ELF-1 (cell line): Measurements from ENCODE around the gene RUBCNL.
A peak's percentile ranks its signal among the peaks of the same experiment; 100 is the strongest.

ENCODE experiments used
- DNase-seq: peaks from one replicate; pipeline ENCODE4 v3.0.0-alpha.2; 2016; ENCODE audit warnings: low read depth, low spot score

RUBCNL gene

GRCh38 chr13:46340631-46341111 lies 46.4 kb downstream of the RUBCNL start:
- no peak for DNase-seq

DNA sequence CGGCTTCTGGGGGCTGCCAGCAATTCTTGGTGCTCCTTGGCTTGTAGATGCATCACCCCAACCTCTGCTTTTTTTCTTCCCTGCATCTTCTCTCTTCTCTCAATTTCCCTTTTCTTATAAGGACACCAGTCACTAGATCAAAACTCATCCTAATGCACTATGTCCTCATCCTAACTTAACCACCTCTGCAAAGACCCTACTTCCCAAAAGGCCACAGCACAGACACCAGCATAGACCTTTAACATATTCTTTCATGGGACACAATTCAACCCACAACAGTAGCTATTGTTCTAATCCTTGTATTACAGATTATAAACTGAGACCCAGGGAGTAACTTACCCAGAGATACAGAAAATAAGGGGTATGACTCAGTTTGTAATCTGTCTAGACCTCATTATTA lies 47.0 kb downstream of the RUBCNL start:
- DNase-seq: no peak

DNA sequence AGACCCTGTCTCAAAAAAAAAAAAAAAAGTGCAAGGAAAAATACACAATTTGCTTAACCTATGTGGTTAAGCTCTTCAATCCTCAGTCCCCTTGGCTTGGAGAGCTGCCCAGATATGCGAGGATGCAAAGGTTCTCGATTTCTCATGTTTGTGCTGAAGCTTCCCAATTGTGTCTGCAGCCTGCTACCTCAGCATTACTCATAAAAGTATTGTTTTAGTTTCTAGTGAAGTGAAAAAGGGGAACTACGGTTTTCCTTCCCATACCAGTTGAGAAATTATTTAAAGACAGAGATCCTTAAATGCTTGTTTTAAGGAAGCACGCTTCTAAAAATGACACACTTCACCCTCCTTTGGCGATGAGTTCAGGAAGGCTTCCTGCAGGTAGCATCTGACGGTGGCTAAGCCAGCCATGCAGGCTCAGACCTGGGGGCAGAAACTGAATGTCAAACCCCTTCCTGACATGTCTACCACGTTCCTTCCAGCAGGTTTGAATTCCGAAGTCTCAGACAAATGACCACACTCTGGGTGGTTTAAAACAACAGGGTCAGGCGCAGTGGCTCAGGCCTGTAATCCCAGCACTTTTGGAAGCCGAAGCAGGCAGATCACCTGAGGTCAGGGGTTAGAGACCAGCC lies 47.9 kb downstream of the RUBCNL start:
- no peak for DNase-seq

GRCh38 chr13:46337700-46338099 lies 49.4 kb downstream of the RUBCNL start:
- DNase-seq: no peak

GRCh38 chr13:46334035-46334822 lies 52.8 kb downstream of the RUBCNL start:
- DNase-seq: no peak

GRCh38 chr13:46332772-46333171 lies 54.3 kb downstream of the RUBCNL start:
- no peak for DNase-seq

DNA sequence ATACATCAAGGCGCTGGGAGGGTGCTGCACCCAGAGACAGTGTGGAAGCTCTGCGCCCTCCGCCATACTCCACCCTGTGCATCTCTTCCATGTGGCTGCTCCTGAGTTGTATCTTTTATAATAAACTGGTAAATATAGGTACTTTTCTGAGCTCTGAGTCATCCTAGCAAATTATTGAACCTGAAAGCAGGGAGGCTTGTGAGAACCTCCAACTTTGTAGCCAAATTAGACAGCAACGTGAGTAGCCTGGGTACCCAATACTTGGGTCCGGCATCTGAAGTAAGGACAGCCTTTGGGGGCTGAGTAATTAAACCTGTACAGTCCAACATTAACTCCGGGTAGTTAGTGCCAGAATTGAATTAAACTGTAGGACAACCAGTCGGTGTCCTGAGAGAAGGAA lies 57.4 kb downstream of the RUBCNL start:
- DNase-seq: no peak

- no peak for DNase-seq
These were observed 59.8 kb downstream of the RUBCNL start for GRCh38 chr13:46327246-46327645.

GRCh38 chr13:46324976-46325375 lies 62.1 kb downstream of the RUBCNL start:
- no peak for DNase-seq

DNA sequence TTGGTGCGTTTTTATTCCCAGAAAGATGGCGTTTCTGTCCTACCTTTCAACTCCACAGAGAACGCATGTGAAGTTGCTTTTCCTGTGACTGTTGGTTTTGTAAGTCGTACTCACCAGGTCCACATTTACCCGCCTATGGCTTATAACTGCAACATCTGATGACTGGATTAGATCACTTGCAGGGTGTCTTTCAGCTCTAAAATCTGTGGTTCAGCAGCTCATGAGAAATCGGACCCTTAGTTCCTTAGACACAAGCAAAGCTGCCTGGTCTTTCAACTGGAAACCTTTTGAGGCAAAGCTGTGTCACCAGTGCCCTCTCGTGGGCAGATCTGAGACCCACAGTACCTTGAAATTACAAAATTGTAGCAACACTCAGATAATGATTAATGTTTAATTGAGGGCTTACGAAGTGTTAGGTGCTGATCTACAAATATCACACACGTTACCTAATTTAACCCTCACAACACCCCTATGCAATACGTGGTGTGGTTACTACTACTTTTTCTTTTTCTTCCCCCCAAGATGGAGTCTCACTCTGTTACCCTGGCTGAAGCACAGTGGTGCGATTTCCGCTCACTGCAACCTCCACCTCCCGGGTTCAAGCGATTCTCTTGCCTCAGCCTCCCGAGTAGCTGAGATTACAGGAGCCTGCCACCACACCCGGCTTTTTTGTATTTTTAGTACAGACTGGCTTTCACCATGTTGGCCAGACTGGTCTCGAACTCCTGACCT lies 65.4 kb downstream of the RUBCNL start:
- DNase-seq: peak; percentile 57

GRCh38 chr13:46320821-46321220 lies 66.2 kb downstream of the RUBCNL start:
- no peak for DNase-seq

DNA sequence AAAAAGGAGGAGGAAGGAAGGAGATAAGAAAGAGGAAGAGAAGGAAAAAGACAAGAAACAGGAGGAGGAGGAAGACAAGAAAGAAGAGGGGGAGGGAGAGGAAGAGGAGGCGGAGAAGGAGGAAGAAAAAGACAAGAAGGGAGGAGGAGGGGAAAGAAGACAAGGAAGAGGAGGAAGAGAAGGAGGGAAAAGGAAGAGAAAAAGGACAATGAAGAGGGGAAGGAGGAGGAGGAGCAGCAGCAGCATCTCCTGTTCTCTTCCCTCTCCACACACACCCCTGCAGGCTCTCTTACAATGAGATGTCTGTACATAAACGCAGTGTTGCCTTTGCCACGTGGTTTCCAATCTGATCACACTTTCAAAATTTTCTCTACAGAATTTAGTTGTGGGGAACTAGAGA lies 66.6 kb downstream of the RUBCNL start:
- DNase-seq: no peak

GRCh38 chr13:46318986-46319385 lies 68.1 kb downstream of the RUBCNL start:
- no peak for DNase-seq

DNA sequence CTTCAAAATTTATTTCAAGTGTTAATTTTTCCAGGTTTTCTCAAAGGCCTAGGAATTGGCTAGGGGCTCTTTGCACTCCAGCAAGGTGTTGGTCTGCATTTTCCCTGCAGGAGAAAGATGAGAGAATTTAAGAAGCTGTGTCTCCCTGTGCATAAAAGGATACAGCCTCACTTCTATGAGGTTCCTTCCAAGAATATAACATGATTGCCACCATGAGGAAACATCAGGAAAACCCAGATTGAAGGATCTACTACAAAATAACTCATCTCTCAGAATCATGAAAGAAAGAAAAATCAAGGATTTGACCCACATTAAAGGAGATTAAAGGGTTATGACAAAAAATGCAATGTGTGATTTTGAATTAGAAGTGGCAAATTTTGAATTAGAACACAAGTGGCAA lies 69.9 kb downstream of the RUBCNL start:
- DNase-seq: no peak

DNA sequence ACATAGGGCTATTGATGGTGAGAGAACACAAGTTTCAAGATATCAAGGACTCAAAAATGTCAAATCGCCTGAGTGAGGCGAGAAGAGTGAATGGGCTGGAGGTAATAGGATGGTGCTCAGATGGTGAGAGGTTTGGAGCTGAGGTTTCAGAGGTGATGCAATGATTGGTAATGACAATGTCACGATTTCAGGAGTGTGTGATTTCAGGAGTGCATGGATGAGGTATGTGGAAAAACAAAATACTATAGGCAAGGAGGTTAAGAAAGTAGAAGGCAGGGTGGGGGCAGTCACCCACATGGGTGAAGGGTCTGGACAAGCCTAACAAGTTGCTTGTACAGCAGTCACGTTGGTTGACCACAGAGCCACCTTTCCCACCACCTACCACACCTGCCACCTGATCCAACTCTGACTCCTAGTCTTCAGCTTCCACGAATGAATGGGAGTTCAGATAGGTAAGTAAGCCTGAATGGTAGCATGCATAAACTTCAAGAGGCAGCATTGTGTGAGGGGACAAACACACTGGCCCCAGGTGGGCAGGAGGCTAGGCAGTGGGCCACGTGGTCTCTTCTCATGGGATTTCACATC lies 71.5 kb downstream of the RUBCNL start:
- DNase-seq: no peak

DNA sequence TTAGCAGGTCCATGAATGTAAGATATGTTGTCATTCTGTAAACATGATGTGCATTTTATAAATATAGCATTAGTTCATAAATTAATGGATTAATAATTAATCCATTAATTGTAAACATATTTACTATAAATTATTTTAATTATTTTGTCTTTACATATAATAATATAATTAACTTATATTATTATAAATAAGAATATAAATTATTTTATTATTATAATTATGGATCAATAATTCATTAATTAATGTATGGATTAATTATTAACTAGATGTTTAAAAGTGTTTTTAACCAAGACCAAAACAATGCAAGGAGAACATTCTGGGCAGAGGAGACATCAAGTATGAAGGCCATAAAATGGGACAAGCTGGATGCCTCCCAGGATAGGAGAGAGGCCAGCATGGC lies 72.0 kb downstream of the RUBCNL start:
- DNase-seq: no peak

DNA sequence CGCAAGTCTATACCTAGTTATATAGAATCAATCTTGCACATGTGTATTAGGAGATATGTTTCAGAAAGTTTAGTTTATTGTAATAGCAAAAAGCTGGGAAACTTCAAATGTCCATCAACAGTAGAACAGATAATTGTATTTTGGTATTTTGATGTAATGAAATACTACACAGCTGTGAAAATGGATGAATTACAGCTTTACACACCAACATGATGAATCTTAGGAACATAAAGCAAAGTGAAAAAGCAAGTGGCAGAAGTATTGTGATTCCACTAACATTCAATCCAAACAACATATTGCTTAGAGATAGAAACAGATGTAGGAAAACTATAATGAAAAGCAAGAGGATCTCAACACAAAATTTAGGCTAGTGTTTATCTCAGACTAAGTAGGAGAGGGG lies 72.5 kb downstream of the RUBCNL start:
- DNase-seq: no peak

DNA sequence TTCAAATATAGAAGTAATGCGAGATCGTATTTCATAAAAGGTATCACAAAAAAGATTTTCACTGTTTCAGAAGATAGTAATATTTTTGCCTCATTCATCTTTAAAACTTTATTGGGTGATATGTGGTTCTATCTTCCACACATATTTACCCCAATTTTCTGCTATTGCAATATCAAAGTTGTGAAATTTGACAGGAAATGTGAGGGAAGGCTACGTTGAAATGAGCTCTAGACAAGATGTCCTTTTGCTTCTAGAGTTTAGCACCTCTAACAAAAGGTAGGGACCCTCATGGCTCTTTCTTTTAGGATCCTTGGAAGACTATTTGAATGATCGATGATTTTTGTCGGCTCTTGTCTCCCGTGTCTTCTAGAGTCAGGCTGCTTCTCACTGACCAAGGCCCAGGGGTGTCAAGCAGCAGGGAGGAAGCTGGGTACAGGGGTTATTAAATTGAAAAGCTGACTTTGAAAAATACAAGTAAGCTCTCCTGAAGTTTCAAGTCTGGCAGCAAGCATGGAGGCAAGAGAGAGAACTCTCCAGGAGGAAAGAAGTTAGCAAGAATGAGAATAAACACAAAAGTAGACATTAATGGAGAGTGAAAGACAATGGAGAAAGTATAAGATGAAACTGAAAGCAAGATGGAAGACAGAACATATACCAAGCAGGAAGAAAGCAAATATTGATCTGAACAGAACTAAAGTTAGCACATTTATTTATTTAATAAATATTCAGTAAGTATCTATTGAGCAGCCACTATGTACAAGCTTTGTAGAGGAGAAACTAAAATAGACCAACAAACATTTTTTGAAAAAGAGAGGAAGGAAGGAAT lies 73.4 kb downstream of the RUBCNL start:
- no peak for DNase-seq

GRCh38 chr13:46313024-46313423 lies 74.0 kb downstream of the RUBCNL start:
- no peak for DNase-seq

DNA sequence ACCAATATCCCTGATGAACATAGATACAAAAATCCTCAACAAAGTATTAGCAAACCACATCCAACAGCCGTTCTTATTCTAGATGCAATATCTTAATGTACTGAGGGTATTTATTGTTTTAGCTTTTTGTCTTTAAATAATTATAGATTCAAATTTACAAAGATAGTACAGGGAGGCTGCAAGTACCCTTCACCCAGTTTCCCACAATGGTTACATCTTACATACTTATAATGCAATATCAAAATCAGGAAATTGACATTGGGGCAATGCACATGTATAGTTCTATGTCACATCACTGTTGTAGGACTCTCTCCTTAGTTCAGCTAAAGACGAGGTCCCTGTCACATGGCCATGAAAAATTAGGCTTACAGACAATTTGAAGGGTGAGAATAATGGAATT lies 75.8 kb downstream of the RUBCNL start:
- DNase-seq: no peak

DNA sequence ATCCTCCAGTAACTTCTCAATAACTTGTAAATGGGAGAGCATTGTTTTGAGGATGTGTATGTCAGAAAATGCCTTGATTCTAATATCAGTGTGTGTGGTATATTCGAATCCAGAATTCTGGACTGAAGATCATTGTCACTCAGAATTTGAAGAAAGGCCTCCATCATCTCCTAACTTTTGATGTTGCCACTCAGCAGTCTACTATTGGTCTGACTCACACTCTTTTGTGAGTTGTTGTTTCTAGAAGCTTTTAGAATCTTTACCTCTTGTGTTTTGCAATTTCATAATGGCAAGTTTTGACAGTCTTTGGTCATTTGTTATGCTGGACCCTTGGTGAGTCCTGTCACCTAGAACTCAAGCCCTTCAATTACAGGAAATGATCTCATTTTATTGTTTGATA lies 77.0 kb downstream of the RUBCNL start:
- DNase-seq: no peak
